ENCODE data around the gene TMEM59L. TPM values are rescaled to one million over a fixed set of nuclear protein-coding genes. Genes with fewer than 3 reads are reported as not detected.
A peak's percentile ranks its signal among the peaks of the same experiment; 100 is the strongest.

Gene TMEM59L
- total RNA-seq, 1 experiment from 2014 or later: 2.4 TPM

DNA sequence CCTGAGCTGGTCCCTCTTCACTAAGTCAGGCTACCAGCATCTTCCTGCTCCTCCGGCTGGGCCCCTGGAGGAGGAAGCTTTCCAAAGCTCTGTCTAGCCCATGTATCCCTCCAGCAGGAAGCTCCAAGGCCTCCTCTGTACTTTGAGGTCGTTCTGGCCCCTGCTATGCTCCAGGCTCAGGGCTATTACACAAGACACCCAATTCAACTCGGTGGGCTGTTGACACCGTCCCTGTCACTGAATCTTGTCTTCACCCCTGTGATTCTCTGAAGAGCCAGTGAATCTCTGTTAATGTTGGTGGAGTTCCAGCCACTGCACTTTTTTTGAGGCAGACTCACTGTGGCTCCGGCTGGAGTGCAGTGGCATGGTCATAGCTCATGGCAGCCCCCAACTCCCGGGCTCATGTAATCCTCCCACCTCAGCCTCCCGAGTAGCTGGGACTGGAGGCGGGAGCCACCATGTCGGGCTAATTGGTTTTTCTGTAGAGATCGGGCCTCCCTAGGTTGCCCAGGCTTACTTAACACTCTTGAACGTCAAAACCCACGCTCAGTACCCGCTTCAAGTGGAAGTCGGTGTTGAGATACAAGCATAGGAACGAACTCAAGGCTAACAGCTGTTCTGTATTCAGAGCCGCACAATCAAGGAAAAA lies 24.6 kb upstream of the TMEM59L start:
- Histone ChIP-seq H3K4me3 (ENCODE audit: low read depth in 2 of 2, low read length in 2 of 2) (peak overlapping the region; percentile 65 to 70), H3K9me3 (ENCODE audit: control insufficient read depth, insufficient read depth, low read depth, low read length) (no peaks in the 10 kb centered on the region), H3K36me3 (ENCODE audit: control insufficient read depth, insufficient read depth, low read length) (no peaks in the 10 kb centered on the region; the same call in 1 of the 2 replicates), H3K4me1 (ENCODE audit: control insufficient read depth, insufficient read depth, low read length) (no peaks in the 10 kb centered on the region), H3K27me3 (ENCODE audit: control insufficient read depth, insufficient read depth, low read length) (no peaks in the 10 kb centered on the region), H3K27ac (ENCODE audit: low read length) (peak overlapping the region; percentile 76)
- CTCF ChIA-PET: interaction anchor here (0.6 to 0.7 kb wide), 3 partner anchors 87 to 284 kb away, joined by 3 to 6 read pairs (median 4); no protein-coding TSS in a partner anchor
- no peak for TF ChIP-seq TCF7L2 (IDR thresholded peaks at IDR 0.05; ENCODE audit: low read depth, low read length)
- no peak for TF ChIP-seq POLR2AphosphoS5 (IDR thresholded peaks at IDR 0.05; ENCODE audit: low read depth, low read length)
- TF ChIP-seq, protein P1, sequence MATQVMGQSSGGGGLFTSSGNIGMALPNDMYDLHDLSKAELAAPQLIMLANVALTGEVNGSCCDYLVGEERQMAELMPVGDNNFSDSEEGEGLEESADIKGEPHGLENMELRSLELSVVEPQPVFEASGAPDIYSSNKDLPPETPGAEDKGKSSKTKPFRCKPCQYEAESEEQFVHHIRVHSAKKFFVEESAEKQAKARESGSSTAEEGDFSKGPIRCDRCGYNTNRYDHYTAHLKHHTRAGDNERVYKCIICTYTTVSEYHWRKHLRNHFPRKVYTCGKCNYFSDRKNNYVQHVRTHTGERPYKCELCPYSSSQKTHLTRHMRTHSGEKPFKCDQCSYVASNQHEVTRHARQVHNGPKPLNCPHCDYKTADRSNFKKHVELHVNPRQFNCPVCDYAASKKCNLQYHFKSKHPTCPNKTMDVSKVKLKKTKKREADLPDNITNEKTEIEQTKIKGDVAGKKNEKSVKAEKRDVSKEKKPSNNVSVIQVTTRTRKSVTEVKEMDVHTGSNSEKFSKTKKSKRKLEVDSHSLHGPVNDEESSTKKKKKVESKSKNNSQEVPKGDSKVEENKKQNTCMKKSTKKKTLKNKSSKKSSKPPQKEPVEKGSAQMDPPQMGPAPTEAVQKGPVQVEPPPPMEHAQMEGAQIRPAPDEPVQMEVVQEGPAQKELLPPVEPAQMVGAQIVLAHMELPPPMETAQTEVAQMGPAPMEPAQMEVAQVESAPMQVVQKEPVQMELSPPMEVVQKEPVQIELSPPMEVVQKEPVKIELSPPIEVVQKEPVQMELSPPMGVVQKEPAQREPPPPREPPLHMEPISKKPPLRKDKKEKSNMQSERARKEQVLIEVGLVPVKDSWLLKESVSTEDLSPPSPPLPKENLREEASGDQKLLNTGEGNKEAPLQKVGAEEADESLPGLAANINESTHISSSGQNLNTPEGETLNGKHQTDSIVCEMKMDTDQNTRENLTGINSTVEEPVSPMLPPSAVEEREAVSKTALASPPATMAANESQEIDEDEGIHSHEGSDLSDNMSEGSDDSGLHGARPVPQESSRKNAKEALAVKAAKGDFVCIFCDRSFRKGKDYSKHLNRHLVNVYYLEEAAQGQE (IDR thresholded peaks at IDR 0.05; ENCODE audit: insufficient read depth in 1 of 2, low read depth in 2 of 2, low read length in 1 of 2): no peak
- no peak for TF ChIP-seq SIN3A (IDR thresholded peaks at IDR 0.05; ENCODE audit: borderline replicate concordance, insufficient read depth, low read depth, low read length)
- TF ChIP-seq, protein P2, sequence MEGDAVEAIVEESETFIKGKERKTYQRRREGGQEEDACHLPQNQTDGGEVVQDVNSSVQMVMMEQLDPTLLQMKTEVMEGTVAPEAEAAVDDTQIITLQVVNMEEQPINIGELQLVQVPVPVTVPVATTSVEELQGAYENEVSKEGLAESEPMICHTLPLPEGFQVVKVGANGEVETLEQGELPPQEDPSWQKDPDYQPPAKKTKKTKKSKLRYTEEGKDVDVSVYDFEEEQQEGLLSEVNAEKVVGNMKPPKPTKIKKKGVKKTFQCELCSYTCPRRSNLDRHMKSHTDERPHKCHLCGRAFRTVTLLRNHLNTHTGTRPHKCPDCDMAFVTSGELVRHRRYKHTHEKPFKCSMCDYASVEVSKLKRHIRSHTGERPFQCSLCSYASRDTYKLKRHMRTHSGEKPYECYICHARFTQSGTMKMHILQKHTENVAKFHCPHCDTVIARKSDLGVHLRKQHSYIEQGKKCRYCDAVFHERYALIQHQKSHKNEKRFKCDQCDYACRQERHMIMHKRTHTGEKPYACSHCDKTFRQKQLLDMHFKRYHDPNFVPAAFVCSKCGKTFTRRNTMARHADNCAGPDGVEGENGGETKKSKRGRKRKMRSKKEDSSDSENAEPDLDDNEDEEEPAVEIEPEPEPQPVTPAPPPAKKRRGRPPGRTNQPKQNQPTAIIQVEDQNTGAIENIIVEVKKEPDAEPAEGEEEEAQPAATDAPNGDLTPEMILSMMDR (IDR thresholded peaks at IDR 0.05): no peak
- ATAC-seq (no peak), DNase-seq (ENCODE audit: low read depth, low spot score) (no peak)
- in situ Hi-C loops (cut with HindIII; ENCODE audit: low pct_unique_long_range_greater_than_20kb, low sequenced_read_pairs) (no loop called here), intact Hi-C loops (cut with micrococcal nuclease; ENCODE audit: unreplicated experiment) (no loop called here)
- POLR2A ChIA-PET: no interaction called here
- no TSS peak for BruUV-seq (replicated peaks)

DNA sequence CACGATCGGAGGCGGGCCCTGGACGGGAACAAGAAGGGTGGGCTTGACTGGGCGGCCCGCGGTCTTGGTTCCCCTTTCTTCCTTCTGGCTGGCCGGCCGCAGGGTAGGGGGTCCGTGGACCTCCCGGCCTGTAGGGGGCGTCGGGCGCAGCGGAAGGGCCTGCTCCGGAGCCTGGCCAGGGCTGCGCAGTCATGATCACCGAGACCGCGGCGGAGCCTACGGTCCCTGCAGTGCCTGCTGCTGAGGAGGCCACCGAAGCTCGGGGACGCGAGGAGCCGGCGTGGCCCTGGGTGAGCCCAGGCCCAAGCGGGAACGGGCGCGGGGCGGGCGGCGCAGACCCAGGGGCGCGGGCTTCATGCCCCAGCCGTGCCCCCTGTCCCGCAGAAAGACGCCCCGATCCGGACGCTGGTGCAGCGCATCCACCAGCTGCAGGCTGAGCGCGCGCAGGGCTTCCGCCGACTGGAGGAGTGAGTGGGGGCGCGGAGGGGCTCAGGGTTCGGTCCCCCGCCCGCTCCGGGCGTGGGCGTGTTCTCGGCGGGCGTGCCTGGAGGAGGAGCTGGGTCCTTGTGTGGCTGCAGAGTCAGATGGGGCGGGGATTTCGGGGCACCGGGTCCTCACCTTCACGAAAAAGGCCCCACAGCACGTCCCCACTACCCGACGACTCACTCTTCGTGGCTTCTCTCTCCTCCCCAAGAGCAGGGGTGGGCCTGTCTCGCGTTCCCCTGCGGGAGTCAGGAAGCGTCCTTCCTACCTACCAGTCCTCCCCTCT lies 23.9 kb upstream of the TMEM59L start, which contains the start of gene REX1BD:
Gene REX1BD, plus strand, starts transcription at position 188 of the 769 bp plus-strand sequence. Its CDS starts 4 bp downstream, at position 192.
- Histone ChIP-seq H3K27me3 (ENCODE audit: control insufficient read depth, insufficient read depth, low read length) (no peaks in the 10 kb centered on the region), H3K4me3 (ENCODE audit: low read depth in 2 of 2, low read length in 2 of 2) (peak within 1 kb of the TSS; percentile 65 to 70), H3K27ac (ENCODE audit: low read length) (peak within 1 kb of the TSS; percentile 76), H3K36me3 (ENCODE audit: control insufficient read depth, insufficient read depth, low read length) (no peaks in the 10 kb centered on the region; the same call in 1 of the 2 replicates), H3K4me1 (ENCODE audit: control insufficient read depth, insufficient read depth, low read length) (no peaks in the 10 kb centered on the region), H3K9me3 (ENCODE audit: control insufficient read depth, insufficient read depth, low read depth, low read length) (no peaks in the 10 kb centered on the region)
- ChIA-PET POLR2A (no interaction called here), CTCF (interaction anchor here (0.6 to 1.5 kb wide), 7 partner anchors 8 to 283 kb away, joined by 3 to 12 read pairs (median 4); no protein-coding TSS in a partner anchor)
- intact Hi-C loops (cut with micrococcal nuclease; ENCODE audit: unreplicated experiment): no loop called here
- DNase-seq (ENCODE audit: low read depth, low spot score) (no peak), ATAC-seq (peak; percentile 84)
- TF ChIP-seq, protein P2 (IDR thresholded peaks at IDR 0.05): peak; percentile 92
- TF ChIP-seq, protein P1 (IDR thresholded peaks at IDR 0.05; ENCODE audit: insufficient read depth in 1 of 2, low read depth in 2 of 2, low read length in 1 of 2): 0 out of 4 replicates have a peak, but pooled peaks of 1 of the 2 experiments have one; percentile 19
- TF ChIP-seq TCF7L2 (IDR thresholded peaks at IDR 0.05; ENCODE audit: low read depth, low read length) (no peak), SIN3A (IDR thresholded peaks at IDR 0.05; ENCODE audit: borderline replicate concordance, insufficient read depth, low read depth, low read length) (0 out of 2 replicates have a peak, but pooled peaks have one; percentile 49), POLR2AphosphoS5 (IDR thresholded peaks at IDR 0.05; ENCODE audit: low read depth, low read length) (no peak; the same call in 1 of the 2 replicates)
- in situ Hi-C loops (cut with HindIII; ENCODE audit: low pct_unique_long_range_greater_than_20kb, low sequenced_read_pairs): no loop called here
- no TSS peak for BruUV-seq (replicated peaks)

Measured in Panc1 (cell line).